Ishikawa (cell line): ENCODE data around the gene MAGI2.

ENCODE experiments used
- CEBPB ChIP-seq: IDR thresholded peaks from 2 replicates; pipeline ENCODE4 v1.6.1; 2012
- CREB1 ChIP-seq: IDR thresholded peaks from 2 replicates; pipeline ENCODE4 v1.6.1; 2012; ENCODE audit warnings: low read depth
- EGR1 ChIP-seq: IDR thresholded peaks from 2 replicates; pipeline ENCODE4 v1.6.1; 2012
- EP300 ChIP-seq: IDR thresholded peaks from 2 replicates; pipeline ENCODE4 v1.6.1; 2012; ENCODE audit warnings: borderline replicate concordance
- FOXM1 ChIP-seq: IDR thresholded peaks from 2 replicates; pipeline ENCODE4 v1.6.1; 2012; ENCODE audit warnings: low read depth, borderline replicate concordance
- NFIC ChIP-seq: IDR thresholded peaks from 2 replicates; pipeline ENCODE4 v1.6.1; 2012
- RAD21 ChIP-seq: IDR thresholded peaks from 2 replicates; pipeline ENCODE4 v1.6.1; 2012; ENCODE audit warnings: low read depth
- TAF1 ChIP-seq: IDR thresholded peaks from 2 replicates; pipeline ENCODE4 v1.6.1; 2012; ENCODE audit warnings: low read depth, mild to moderate bottlenecking
- TEAD4 ChIP-seq: IDR thresholded peaks from 2 replicates; pipeline ENCODE4 v1.6.1; 2012
- USF1 ChIP-seq: IDR thresholded peaks from 2 replicates; pipeline ENCODE4 v1.6.1; 2012
- YY1 ChIP-seq: IDR thresholded peaks from 2 replicates; pipeline ENCODE4 v1.6.1; 2012; ENCODE audit warnings: low read depth
- ZBTB7A ChIP-seq: IDR thresholded peaks from 2 replicates; pipeline ENCODE4 v1.6.1; 2012; ENCODE audit warnings: low read depth
- TF ChIP-seq, protein P1 (sequence below): IDR thresholded peaks from 2 replicates; pipeline ENCODE4 v1.6.1; 2012; ENCODE audit warnings: low read depth, mild to moderate bottlenecking
- TF ChIP-seq, protein P2 (sequence below): IDR thresholded peaks from 2 replicates; pipeline ENCODE4 v1.6.1; 2012

- TF ChIP-seq, protein P1, sequence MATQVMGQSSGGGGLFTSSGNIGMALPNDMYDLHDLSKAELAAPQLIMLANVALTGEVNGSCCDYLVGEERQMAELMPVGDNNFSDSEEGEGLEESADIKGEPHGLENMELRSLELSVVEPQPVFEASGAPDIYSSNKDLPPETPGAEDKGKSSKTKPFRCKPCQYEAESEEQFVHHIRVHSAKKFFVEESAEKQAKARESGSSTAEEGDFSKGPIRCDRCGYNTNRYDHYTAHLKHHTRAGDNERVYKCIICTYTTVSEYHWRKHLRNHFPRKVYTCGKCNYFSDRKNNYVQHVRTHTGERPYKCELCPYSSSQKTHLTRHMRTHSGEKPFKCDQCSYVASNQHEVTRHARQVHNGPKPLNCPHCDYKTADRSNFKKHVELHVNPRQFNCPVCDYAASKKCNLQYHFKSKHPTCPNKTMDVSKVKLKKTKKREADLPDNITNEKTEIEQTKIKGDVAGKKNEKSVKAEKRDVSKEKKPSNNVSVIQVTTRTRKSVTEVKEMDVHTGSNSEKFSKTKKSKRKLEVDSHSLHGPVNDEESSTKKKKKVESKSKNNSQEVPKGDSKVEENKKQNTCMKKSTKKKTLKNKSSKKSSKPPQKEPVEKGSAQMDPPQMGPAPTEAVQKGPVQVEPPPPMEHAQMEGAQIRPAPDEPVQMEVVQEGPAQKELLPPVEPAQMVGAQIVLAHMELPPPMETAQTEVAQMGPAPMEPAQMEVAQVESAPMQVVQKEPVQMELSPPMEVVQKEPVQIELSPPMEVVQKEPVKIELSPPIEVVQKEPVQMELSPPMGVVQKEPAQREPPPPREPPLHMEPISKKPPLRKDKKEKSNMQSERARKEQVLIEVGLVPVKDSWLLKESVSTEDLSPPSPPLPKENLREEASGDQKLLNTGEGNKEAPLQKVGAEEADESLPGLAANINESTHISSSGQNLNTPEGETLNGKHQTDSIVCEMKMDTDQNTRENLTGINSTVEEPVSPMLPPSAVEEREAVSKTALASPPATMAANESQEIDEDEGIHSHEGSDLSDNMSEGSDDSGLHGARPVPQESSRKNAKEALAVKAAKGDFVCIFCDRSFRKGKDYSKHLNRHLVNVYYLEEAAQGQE = no peak
- TF ChIP-seq EP300 = no peak
- TF ChIP-seq FOXM1 = no peak
- no peak for TF ChIP-seq YY1
- TF ChIP-seq, protein P2, sequence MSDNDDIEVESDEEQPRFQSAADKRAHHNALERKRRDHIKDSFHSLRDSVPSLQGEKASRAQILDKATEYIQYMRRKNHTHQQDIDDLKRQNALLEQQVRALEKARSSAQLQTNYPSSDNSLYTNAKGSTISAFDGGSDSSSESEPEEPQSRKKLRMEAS = no peak
- TF ChIP-seq NFIC = no peak
- no peak for TF ChIP-seq CREB1
- TF ChIP-seq TEAD4 = no peak
- no peak for TF ChIP-seq ZBTB7A
- TF ChIP-seq RAD21 = no peak
- TF ChIP-seq CEBPB = no peak
- no peak for TF ChIP-seq EGR1
- no peak for TF ChIP-seq USF1
- TF ChIP-seq TAF1 = no peak
These were observed 77.0 kb downstream of the MAGI2 start for GRCh38 chr7:79376299-79377025.
